Posterior vena cava (tissue), 2 donors: ENCODE measurements around the gene STMN1. TPM values are rescaled to one million over a fixed set of nuclear protein-coding genes. Genes with fewer than 3 reads are reported as not detected.

ENCODE experiments used
- DNase-seq: peaks from one replicate; pipeline ENCODE4 v3.0.0-alpha.2; 2020; ENCODE audit warnings: low spot score
- intact Hi-C, 2 donors: fragments of 100-400 bp; cut with DNase I; formaldehyde crosslinking; loops; one replicate each; pipeline versions ENCODE4 v1.14.1 to v1.14.2; 2022 to 2023
- total RNA-seq, 2 donors: library from RNA; stranded (reverse); fragmentation: NEBNext Ultra II Directional; extraction: Animal tissue kit (Norgen Biotek cat#: 25700); gene quantifications; one replicate each; pipeline ENCODE4 v1.2.1, GENCODE V29; 2021
- donor health status: DM: yes; HTN: yes; CAD: no.
- donor health status: DM: yes; HTN: yes; CAD: no.

Gene STMN1
- total RNA-seq, 2 donors from 2014 or later, result 19.1 to 24.8 TPM

- intact Hi-C loops, result loop anchor here in 1 of 2 donors (5.0 kb wide), 1 partner anchor 1659 kb away; no protein-coding TSS in a partner anchor
- peak; percentile 84 for DNase-seq
Measured at GRCh38 chr1:25922971-25923552, 16.8 kb upstream of the STMN1 start.

GRCh38 chr1:25922056-25922970, 16.1 kb upstream of the STMN1 start:
- DNase-seq, result peak; percentile 80
- intact Hi-C loops, result loop anchor here in 1 of 2 donors (5.0 kb wide), 1 partner anchor 1660 kb away; no protein-coding TSS in a partner anchor

GRCh38 chr1:25918615-25919014, 12.4 kb upstream of the STMN1 start:
- DNase-seq, result no peak
- intact Hi-C loops, result no loop called here

- intact Hi-C loops, result no loop called here
- no peak for DNase-seq
Measured at GRCh38 chr1:25917996-25918395, 11.8 kb upstream of the STMN1 start.

- no peak for DNase-seq
- intact Hi-C loops, result no loop called here
Measured at GRCh38 chr1:25916460-25916859, 10.2 kb upstream of the STMN1 start.

GRCh38 chr1:25914074-25914995, 8.1 kb upstream of the STMN1 start:
- DNase-seq, result no peak
- intact Hi-C loops, result no loop called here

- intact Hi-C loops, result no loop called here
- no peak for DNase-seq
Measured at GRCh38 chr1:25913206-25913605, 7.0 kb upstream of the STMN1 start.

GRCh38 chr1:25912076-25912831, 6.0 kb upstream of the STMN1 start:
- DNase-seq, result no peak
- intact Hi-C loops, result no loop called here

GRCh38 chr1:25911162-25911561, 4.9 kb upstream of the STMN1 start:
- DNase-seq, result no peak
- intact Hi-C loops, result no loop called here

- no peak for DNase-seq
- intact Hi-C loops, result no loop called here
Measured at GRCh38 chr1:25909040-25909439, 2.8 kb upstream of the STMN1 start.

GRCh38 chr1:25908161-25908560, 1.9 kb upstream of the STMN1 start:
- intact Hi-C loops, result no loop called here
- DNase-seq, result no peak

- intact Hi-C loops, result no loop called here
- no peak for DNase-seq
Measured at GRCh38 chr1:25907601-25908000, 1.4 kb upstream of the STMN1 start.

GRCh38 chr1:25906644-25907300, 553 bp upstream of the STMN1 start:
- no peak for DNase-seq
- intact Hi-C loops, result no loop called here

GRCh38 chr1:25904943-25905679, 1.1 kb downstream of the STMN1 start:
- intact Hi-C loops, result no loop called here
- DNase-seq, result peak; percentile 97

GRCh38 chr1:25903986-25904385, 2.2 kb downstream of the STMN1 start:
- DNase-seq, result no peak
- intact Hi-C loops, result no loop called here

GRCh38 chr1:25902462-25902861, 3.8 kb downstream of the STMN1 start:
- intact Hi-C loops, result no loop called here
- no peak for DNase-seq

GRCh38 chr1:25900219-25900618, 6.0 kb downstream of the STMN1 start:
- intact Hi-C loops, result no loop called here

GRCh38 chr1:25899792-25900191, 6.4 kb downstream of the STMN1 start:
- intact Hi-C loops, result loop anchor here (5.0 kb wide), 1 partner anchor 98 kb away; the partner anchor contains the start of gene PAFAH2 (in 2 of the 2)
- no peak for DNase-seq

More at GRCh38 chr1:25900219-25900618, 6.0 kb downstream of the STMN1 start:
- DNase-seq, result no peak
